Measurements from ENCODE around the gene POLDIP2.

The POLDIP2 gene

DNA sequence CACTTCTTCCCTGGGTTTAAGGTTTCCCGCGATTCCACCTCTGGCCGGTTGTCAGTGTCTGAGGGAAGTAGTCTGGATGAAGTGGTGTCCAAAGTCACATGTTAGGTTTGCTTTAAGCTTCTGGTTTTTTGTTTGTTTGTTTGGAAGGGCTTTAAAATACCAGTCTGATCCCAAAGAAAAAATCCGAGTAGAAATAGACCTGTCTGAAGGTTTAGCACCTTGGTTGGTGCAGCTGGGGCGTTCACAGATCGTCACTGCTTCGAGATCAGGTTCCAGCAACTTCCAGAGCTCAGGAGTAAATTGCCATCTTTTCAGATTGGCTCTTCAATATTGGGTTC is 37.8 kb downstream of the POLDIP2 start:
- Histone ChIP-seq H3K4me3 (ENCODE audit: low read length, poor library complexity, severe bottlenecking) (peak overlapping the region; percentile 98), H3F3A (ENCODE audit: low read depth) (peaks cover 3% of the 10 kb centered on the region), H3K4me1 (ENCODE audit: insufficient read depth, low read length, poor library complexity, severe bottlenecking) (peaks cover 57% of the 10 kb centered on the region), H3K4me2 (ENCODE audit: low read depth, low read length, poor library complexity, severe bottlenecking) (peak overlapping the region; percentile 97), H2AFZ (ENCODE audit: low read length) (peak overlapping the region; percentile 87), H4K20me1 (ENCODE audit: insufficient read depth, low read length, poor library complexity, severe bottlenecking) (peaks cover 51% of the 10 kb centered on the region), H3K9ac (ENCODE audit: low read depth, low read length, poor library complexity, severe bottlenecking) (peak overlapping the region; percentile 98), H3K27me3 (ENCODE audit: insufficient read depth, low read length, poor library complexity, severe bottlenecking) (no peaks in the 10 kb centered on the region), H3K79me2 (ENCODE audit: insufficient read depth, low read length) (peaks cover 70% of the 10 kb centered on the region), H3K9me2 (replicated peaks; ENCODE audit: low read depth, low read length) (no peaks in the 10 kb centered on the region), H3K36me3 (ENCODE audit: insufficient read depth, low read length) (no peaks in the 10 kb centered on the region), H3K9me3 (ENCODE audit: insufficient read depth, low read depth, low read length) (no peaks in the 10 kb centered on the region)
- TF ChIP-seq CTCF (conservative IDR thresholded peaks at IDR 0.05; ENCODE audit: low read length) (no peak), EZH2phosphoT487 (IDR thresholded peaks at IDR 0.05; ENCODE audit: borderline replicate concordance) (no peak)

- Histone ChIP-seq H3K9me3 (ENCODE audit: insufficient read depth, low read depth, low read length) (no peaks in the 10 kb centered on the region), H3K9ac (ENCODE audit: low read depth, low read length, poor library complexity, severe bottlenecking) (peak within 1 kb of the TSS; percentile 98), H3K4me2 (ENCODE audit: low read depth, low read length, poor library complexity, severe bottlenecking) (peak within 1 kb of the TSS; percentile 97), H2AFZ (ENCODE audit: low read length) (peak within 1 kb of the TSS; percentile 87), H3K79me2 (ENCODE audit: insufficient read depth, low read length) (peaks cover 64% of the 10 kb centered on the region), H3K27me3 (ENCODE audit: insufficient read depth, low read length, poor library complexity, severe bottlenecking) (no peaks in the 10 kb centered on the region), H3K9me2 (replicated peaks; ENCODE audit: low read depth, low read length) (no peaks in the 10 kb centered on the region), H3F3A (ENCODE audit: low read depth) (peaks cover 3% of the 10 kb centered on the region), H3K36me3 (ENCODE audit: insufficient read depth, low read length) (no peaks in the 10 kb centered on the region), H4K20me1 (ENCODE audit: insufficient read depth, low read length, poor library complexity, severe bottlenecking) (peaks cover 45% of the 10 kb centered on the region), H3K4me1 (ENCODE audit: insufficient read depth, low read length, poor library complexity, severe bottlenecking) (peaks cover 51% of the 10 kb centered on the region), H3K4me3 (ENCODE audit: low read length, poor library complexity, severe bottlenecking) (peak within 1 kb of the TSS; percentile 98)
- TF ChIP-seq EZH2phosphoT487 (IDR thresholded peaks at IDR 0.05; ENCODE audit: borderline replicate concordance) = no peak
- 0 out of 2 replicates have a peak, but pooled peaks have one; percentile 19 for TF ChIP-seq CTCF (conservative IDR thresholded peaks at IDR 0.05; ENCODE audit: low read length)
Measured at GRCh38 chr17:28318759-28319597, 38.3 kb downstream of the POLDIP2 start, which contains the start of gene TMEM97. TSS of gene TMEM97 (plus strand) at chr17:28319200. CDS start at chr17:28319240, 40 bp downstream.

GRCh38 chr17:28317966-28318758 is 39.2 kb downstream of the POLDIP2 start:
- H3K79me2 ChIP-seq (ENCODE audit: insufficient read depth, low read length) = peaks cover 56% of the 10 kb centered on the region
- peak overlapping the region; percentile 47 for H2AFZ ChIP-seq (ENCODE audit: low read length)

More at GRCh38 chr17:28317966-28318758, 39.2 kb downstream of the POLDIP2 start:
- peaks cover 3% of the 10 kb centered on the region for H3F3A ChIP-seq (ENCODE audit: low read depth)
- H3K4me2 ChIP-seq (ENCODE audit: low read depth, low read length, poor library complexity, severe bottlenecking) = peak overlapping the region; percentile 97
- no peaks in the 10 kb centered on the region for H3K27me3 ChIP-seq (ENCODE audit: insufficient read depth, low read length, poor library complexity, severe bottlenecking)
- no peak for TF ChIP-seq CTCF (conservative IDR thresholded peaks at IDR 0.05; ENCODE audit: low read length)
- no peak for TF ChIP-seq EZH2phosphoT487 (IDR thresholded peaks at IDR 0.05; ENCODE audit: borderline replicate concordance)
- no peaks in the 10 kb centered on the region for H3K9me3 ChIP-seq (ENCODE audit: insufficient read depth, low read depth, low read length)
- H3K4me1 ChIP-seq (ENCODE audit: insufficient read depth, low read length, poor library complexity, severe bottlenecking) = peaks cover 51% of the 10 kb centered on the region
- H3K9ac ChIP-seq (ENCODE audit: low read depth, low read length, poor library complexity, severe bottlenecking) = peak overlapping the region; percentile 98
- H3K9me2 ChIP-seq (replicated peaks; ENCODE audit: low read depth, low read length) = no peaks in the 10 kb centered on the region
- H3K4me3 ChIP-seq (ENCODE audit: low read length, poor library complexity, severe bottlenecking) = peak overlapping the region; percentile 98
- no peaks in the 10 kb centered on the region for H3K36me3 ChIP-seq (ENCODE audit: insufficient read depth, low read length)
- H4K20me1 ChIP-seq (ENCODE audit: insufficient read depth, low read length, poor library complexity, severe bottlenecking) = peaks cover 39% of the 10 kb centered on the region
